Measurements from ENCODE around the gene PRRC2A. TPM values are rescaled to one million over a fixed set of nuclear protein-coding genes. Genes with fewer than 3 reads are reported as not detected.

The PRRC2A gene
- total RNA-seq, 4 donors from 2014 or later, result 42.8 to 84.9 (median 67.7) TPM

DNA sequence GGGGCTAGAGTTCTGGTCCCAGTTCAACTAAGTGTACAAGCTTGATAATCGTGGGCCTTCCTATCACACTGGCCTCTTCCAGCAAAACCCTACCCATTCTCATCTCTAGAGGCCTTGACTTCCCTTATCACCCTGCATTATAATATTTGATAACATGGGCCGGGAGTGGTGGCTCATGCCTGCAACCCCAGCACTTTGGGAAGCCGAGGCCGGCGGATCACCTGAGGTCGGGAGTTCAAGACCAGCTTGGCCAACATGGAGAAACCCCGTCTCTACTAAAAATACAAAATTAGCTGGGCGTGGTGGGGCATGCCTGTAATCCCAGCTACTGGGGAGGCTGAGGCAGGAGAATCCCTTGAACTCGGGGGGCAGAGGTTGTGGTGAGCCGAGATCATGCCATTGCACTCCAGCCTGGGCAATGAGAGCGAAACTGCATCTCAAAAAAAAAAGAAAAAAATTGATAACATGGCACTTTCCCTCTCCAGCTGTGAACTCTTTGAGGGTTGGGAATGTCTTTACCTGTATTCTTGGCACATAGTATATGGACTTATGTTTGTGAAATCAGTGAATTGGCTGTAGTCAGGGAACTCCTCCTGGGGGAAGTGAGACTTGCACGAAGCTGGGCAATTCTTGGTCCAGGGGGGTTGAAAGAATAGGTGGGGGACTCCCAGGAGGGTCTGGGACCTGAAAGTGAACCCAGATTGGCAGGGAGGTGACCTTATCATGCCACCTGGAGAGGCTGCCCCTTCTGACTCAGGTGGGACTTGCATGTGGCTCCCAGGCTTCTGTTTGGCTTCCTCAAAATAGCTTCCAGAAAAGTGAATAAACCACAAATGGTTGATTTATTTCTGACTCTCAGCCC, 41.0 kb downstream of the PRRC2A start:
- TF ChIP-seq, protein P1, sequence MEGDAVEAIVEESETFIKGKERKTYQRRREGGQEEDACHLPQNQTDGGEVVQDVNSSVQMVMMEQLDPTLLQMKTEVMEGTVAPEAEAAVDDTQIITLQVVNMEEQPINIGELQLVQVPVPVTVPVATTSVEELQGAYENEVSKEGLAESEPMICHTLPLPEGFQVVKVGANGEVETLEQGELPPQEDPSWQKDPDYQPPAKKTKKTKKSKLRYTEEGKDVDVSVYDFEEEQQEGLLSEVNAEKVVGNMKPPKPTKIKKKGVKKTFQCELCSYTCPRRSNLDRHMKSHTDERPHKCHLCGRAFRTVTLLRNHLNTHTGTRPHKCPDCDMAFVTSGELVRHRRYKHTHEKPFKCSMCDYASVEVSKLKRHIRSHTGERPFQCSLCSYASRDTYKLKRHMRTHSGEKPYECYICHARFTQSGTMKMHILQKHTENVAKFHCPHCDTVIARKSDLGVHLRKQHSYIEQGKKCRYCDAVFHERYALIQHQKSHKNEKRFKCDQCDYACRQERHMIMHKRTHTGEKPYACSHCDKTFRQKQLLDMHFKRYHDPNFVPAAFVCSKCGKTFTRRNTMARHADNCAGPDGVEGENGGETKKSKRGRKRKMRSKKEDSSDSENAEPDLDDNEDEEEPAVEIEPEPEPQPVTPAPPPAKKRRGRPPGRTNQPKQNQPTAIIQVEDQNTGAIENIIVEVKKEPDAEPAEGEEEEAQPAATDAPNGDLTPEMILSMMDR (IDR thresholded peaks at IDR 0.05), result no peak
- no peak for TF ChIP-seq POLR2A (IDR thresholded peaks at IDR 0.05)

DNA sequence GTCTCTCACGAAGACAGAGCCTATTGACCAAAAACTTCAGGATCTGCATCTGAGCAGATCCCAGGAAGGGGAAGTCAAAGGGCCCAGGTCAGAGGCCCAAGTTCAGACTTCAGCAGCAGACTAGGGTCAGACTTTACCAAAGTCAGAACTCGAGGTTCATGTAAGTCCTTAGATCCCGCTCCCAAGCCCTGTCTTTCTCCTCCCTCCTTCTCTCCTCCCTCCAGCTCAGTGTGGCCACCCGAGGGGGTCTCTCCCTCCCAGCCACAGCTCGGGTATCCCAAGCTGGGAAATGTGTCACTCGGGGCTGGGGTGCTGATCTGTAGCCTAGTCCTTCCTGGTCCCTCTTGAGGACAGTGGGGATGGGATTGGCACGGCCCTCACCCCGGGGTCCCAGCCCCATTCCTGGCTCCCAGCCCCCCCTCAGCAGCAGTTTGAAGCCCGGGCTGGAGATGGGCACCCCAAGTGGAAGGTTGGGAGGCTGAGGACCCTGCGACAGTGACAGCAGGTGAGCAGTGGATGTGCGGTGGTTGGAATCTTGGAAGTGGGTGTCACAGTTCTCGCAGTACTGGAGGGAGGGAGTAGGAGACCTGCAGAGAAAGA, 41.7 kb downstream of the PRRC2A start:
- DNase-seq, result no peak
- WGBS, 2 donors, result 83 to 91% methylated on average over 7 to 9 of the region's 12 CpGs
- TF ChIP-seq POLR2A (IDR thresholded peaks at IDR 0.05), result no peak
- TF ChIP-seq, protein P1 (IDR thresholded peaks at IDR 0.05), result no peak
- intact Hi-C loops (cut with DNase I), result no loop called here
- Histone ChIP-seq H3K4me1 (peaks cover 38 to 77% (median 46%) of the 10 kb centered on the region in 3 donors), H3K4me3 (no peak overlapping the region), H3K27me3 (no peaks in the 10 kb centered on the region), H3K36me3 (peaks cover 0 to 46% (median 9%) of the 10 kb centered on the region in 3 donors), H3K27ac (peak overlapping the region in 2 of 4 donors; percentile 10 to 31), H3K9me3 (no peaks in the 10 kb centered on the region)

More for the DNA sequence above, 41.0 kb downstream of the PRRC2A start:
- no peaks in the 10 kb centered on the region for H3K9me3 ChIP-seq
- intact Hi-C loops (cut with DNase I), result no loop called here
- no peak for DNase-seq
- no peaks in the 10 kb centered on the region for H3K27me3 ChIP-seq
- H3K4me3 ChIP-seq, result peak overlapping the region in 3 of 4 donors; percentile 68 to 78 (median 73)
- peaks cover 31 to 73% (median 39%) of the 10 kb centered on the region in 3 donors for H3K4me1 ChIP-seq
- 73 to 83% methylated on average over 9 to 11 of the region's 12 CpGs for WGBS, 2 donors
- peak overlapping the region; percentile 90 to 95 (median 92) for H3K27ac ChIP-seq
- H3K36me3 ChIP-seq, result peaks cover under 1 to 48% (median 9%) of the 10 kb centered on the region in 3 donors

DNA sequence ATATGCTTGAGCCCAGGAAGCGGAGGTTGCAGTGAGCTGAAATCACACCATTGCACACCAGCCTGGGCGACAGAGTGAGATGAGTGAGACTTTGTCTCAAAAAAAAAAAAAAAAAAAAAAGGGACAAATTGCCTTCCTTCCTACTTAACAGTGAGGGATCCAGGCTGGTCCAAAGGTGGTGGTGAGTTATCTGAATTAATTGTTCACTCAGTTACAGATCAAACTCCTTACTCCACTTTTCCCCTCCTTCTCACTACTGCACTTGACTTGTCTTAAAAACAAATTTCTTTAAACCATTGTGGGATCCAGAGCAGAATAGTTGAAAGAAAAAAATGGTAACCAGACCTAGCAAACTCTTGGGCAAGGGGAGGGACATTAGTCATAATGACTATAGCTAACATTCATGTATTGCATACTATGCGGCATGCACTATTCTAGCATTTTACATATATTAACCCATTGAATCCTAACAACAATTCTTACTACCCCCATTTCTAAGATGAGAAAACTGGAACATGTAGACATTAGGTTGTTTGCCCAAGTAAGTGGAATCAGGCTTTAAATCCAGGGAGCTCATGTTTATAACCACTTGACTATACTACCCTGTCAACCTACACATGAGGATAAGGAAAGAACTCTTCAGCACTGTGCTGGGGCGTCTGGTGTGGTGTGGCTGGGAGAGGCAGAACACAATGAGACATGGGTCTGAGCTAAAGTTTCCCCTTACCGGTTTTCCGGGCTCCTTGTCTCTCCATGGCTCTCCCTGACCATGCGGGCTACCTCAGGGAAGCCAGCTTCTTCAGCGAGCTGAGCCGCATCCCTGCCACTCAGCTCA, 42.8 kb downstream of the PRRC2A start:
- peak overlapping the region in 3 of 4 donors; percentile 88 to 92 (median 90) for H3K4me3 ChIP-seq
- TF ChIP-seq POLR2A (IDR thresholded peaks at IDR 0.05), result no peak
- TF ChIP-seq, protein P1 (IDR thresholded peaks at IDR 0.05), result no peak
- H3K27ac ChIP-seq, result peak overlapping the region; percentile 93 to 99 (median 99)
- no peaks in the 10 kb centered on the region for H3K27me3 ChIP-seq
- 41 to 42% methylated on average over 5 to 7 of the region's 9 CpGs for WGBS, 2 donors
- peaks cover 32 to 77% (median 46%) of the 10 kb centered on the region in 3 donors for H3K4me1 ChIP-seq
- H3K9me3 ChIP-seq, result no peaks in the 10 kb centered on the region
- intact Hi-C loops (cut with DNase I), result no loop called here
- H3K36me3 ChIP-seq, result peaks cover 4 to 46% (median 17%) of the 10 kb centered on the region in 3 donors
- no peak for DNase-seq

DNA sequence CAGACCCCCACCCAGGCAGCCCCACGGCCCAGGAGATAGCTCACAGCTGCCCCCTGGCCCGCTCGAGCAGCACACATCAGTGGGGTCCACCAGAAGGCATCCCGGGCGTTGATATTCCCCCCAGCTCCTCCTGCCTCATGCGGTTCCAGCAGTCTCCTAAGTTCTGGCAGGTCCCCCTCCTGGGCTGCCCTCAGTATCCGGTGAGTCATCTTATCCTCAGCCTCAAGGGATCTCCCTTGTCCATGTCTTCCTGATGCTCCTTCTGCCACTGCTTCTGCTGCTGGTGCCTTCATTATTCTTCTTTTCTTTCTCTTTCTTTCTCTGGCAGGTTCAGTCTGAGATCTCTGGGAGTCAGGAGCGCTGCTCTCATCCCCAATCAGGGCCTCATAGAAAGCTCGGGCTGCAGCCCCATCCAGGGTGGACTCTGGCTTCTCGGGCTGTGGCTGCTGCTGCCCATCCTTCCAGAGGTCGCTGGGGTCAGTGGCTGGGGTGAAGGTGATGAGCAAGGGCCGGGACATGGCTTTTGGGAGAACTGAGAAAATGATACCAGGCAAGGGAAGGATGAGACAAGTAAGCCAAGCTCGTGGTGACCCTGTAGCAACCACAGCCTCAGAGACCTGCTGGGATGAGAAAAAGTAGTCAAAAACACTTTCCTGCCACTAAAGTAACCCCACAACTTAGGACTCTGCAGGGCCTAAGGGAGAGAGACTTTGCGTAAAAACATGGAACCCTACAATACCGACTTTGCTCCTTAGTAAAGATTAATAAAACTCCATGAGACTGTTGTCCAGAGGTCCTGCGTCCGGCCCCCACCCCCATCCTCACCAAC, 43.7 kb downstream of the PRRC2A start:
- Histone ChIP-seq H3K36me3 (peaks cover 12 to 49% (median 25%) of the 10 kb centered on the region in 3 donors), H3K9me3 (no peaks in the 10 kb centered on the region), H3K27me3 (no peaks in the 10 kb centered on the region), H3K27ac (peak overlapping the region; percentile 93 to 99 (median 99)), H3K4me3 (peak overlapping the region; percentile 84 to 92 (median 89)), H3K4me1 (peaks cover 23 to 77% (median 38%) of the 10 kb centered on the region in 3 donors)
- intact Hi-C loops (cut with DNase I), result no loop called here
- peak in 1 of 4 donors; percentile 6 for TF ChIP-seq POLR2A (IDR thresholded peaks at IDR 0.05)
- TF ChIP-seq, protein P1 (IDR thresholded peaks at IDR 0.05), result no peak
- 9 to 18% methylated on average over 12 to 13 of the region's 17 CpGs for WGBS, 2 donors
- DNase-seq, result no peak
